Mesodermal cell (in vitro differentiated cells): ENCODE measurements around the gene GALNT8.

ENCODE experiments used
- H3K27ac ChIP-seq: 2 replicates; pipeline ENCODE4 v1.7.0; 2013; ENCODE audit warnings: mild to moderate bottlenecking, low read depth, low read length, moderate library complexity; ENCODE audit not compliant: severe bottlenecking
- H3K36me3 ChIP-seq: 2 replicates; pipeline ENCODE4 v1.7.1; 2013; ENCODE audit warnings: mild to moderate bottlenecking, low read length, moderate library complexity; ENCODE audit not compliant: control insufficient read depth, insufficient read depth
- H3K4me1 ChIP-seq: one replicate; pipeline ENCODE4 v1.7.1; 2013; ENCODE audit warnings: mild to moderate bottlenecking, low read length; ENCODE audit not compliant: insufficient read depth, control insufficient read depth, poor library complexity, severe bottlenecking
- H3K4me3 ChIP-seq: 2 replicates; pipeline ENCODE4 v1.7.0; 2013; ENCODE audit warnings: low read length, control low read depth, mild to moderate bottlenecking; ENCODE audit not compliant: insufficient read depth, poor library complexity, severe bottlenecking; ENCODE audit errors: extremely low read depth
- H3K9me3 ChIP-seq: 2 replicates; pipeline ENCODE4 v1.7.1; 2013; ENCODE audit warnings: mild to moderate bottlenecking, low read length, moderate library complexity; ENCODE audit not compliant: control insufficient read depth
- WGBS, 2 experiments: methylation state at CpG; one replicate each; pipeline ENCODE4 v1.1.5; 2013; ENCODE audit warnings: missing lambda C conversion rate in 2 of 2; ENCODE audit not compliant: insufficient coverage in 2 of 2; 5-methylcytosine and 5-hydroxymethylcytosine counted together

GALNT8 gene

DNA sequence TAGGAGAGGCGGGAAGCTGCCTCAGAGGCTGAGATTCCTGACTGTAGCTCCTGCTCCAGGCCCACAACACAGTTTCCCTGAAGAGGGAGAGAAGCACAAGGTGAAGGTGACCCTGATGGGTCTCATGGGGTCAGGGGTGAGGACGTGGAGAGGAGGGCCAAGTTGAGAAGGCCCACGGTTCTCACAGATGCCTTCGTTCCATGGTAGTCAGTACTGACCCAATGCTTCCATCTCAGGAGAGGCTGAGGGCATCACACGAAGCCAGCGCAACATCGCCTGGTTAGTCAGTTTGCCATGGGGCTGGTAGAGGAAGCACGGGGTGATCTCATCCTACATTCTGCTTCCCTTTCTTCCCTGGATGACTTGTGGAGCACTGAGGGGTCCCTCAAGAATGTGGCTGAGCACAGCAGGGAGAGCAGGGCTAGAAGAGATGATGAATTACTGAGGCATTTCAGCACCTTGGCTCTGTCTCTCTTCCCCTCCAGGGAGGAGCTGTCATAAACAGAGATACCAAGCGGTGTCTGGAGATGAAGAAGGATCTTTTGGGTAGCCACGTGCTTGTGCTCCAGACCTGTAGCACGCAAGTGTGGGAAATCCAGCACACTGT, 51.9 kb downstream of the GALNT8 start:
- 82 to 87% methylated on average over 8 to 10 of the region's 11 CpGs for WGBS, 2 experiments
- no peaks in the 10 kb centered on the region for H3K9me3 ChIP-seq
- H3K36me3 ChIP-seq: no peaks in the 10 kb centered on the region
- no peak overlapping the region for H3K27ac ChIP-seq
- H3K4me3 ChIP-seq: no peak overlapping the region
- H3K4me1 ChIP-seq: peaks cover 10% of the 10 kb centered on the region

DNA sequence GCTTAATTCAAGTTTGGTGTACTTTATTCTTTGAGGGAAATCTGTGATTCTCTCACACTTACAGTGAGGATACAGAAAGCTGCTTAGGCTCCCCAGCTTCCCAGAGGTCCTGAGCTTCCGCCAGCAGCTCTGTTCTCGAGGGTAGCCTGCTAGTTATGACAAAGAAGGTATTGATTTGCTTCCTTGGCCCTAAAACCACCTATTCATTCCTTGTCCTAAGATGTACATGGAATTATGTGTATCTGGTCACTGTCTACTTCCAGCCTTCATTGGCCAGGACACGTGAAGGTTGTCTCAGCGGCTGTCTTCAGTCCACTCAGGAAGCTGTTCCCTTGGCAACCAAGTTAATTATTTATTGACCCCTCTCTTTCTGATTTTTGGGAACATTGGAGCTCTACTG, 55.7 kb downstream of the GALNT8 start:
- WGBS, 2 experiments: 100% methylated on average over 2 of the region's 4 CpGs; no CpG with 5 or more reads in 1 of the 2 experiments
- Histone ChIP-seq H3K9me3 (no peaks in the 10 kb centered on the region), H3K36me3 (no peaks in the 10 kb centered on the region), H3K4me3 (no peak overlapping the region), H3K27ac (no peak overlapping the region), H3K4me1 (peaks cover 10% of the 10 kb centered on the region)

DNA sequence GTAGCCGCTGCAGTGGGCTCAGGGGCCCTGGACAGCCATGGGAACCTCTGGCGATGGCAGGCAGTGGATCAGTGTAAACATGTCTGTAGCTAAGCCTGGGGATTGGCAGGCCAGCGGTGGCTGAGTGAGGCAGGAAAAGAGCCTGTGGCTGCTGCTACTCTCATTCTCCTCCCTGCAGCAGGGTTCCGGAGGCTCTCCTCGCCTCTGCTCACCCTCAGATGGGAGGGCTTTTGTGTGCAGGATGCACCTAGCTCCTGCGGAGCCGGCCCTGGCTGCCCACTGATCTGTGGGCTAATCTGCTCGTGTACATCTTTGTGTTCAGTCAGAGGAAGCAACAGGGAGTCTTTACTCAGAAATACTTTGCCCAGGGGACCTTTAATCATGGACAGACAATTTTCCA, 59.5 kb downstream of the GALNT8 start:
- no peaks in the 10 kb centered on the region for H3K36me3 ChIP-seq
- WGBS, 2 experiments: 88 to 96% methylated on average over 6 to 7 of the region's 8 CpGs
- no peak overlapping the region for H3K27ac ChIP-seq
- no peak overlapping the region for H3K4me3 ChIP-seq
- H3K4me1 ChIP-seq: no peaks in the 10 kb centered on the region
- no peaks in the 10 kb centered on the region for H3K9me3 ChIP-seq

DNA sequence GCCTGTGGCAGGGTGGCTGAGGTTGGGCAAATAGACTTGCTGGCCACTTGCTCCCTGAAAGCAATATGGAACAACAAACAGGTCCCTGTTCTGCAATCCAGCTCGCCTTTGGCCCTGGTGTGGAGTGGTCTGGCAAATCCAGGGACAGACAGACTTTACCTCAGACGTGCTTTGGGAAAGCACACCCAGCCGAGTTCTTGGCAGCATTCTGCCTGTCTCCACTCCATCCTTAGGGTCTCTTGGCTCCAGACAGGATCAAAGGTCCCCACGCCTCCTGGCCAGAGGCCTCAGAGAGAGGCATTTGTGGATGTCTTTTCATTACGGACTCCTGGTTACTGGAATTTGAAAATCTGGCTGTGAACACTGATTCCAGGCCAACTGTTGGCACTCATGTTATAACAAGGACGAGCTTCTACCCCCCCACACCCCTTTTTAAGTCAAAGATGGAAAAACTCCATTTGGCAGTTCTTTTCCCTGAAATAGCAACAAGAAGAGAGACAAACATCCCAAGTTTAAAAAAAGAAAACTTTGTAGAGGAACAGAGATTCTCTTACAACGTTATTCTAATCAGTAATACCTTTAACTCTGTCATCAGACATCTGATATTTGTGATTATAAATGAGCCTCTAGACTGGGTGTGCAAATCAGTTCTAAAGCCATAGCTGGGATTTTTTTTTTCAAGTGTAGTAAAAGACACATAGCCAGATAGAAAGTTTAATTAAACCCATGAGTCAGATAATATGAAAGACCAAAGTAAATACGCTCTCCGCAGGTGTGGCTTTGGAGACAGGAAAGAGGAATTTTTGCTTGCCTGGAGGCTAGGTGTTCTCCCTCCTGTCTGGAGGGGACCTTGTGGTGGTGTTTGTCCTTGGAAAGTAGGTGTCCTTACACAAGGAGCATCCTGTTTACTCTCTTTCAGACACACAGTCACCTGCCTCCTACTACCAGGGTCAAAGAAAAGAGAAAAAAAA, 60.7 kb downstream of the GALNT8 start:
- H3K27ac ChIP-seq: no peak overlapping the region
- WGBS, 2 experiments: 84 to 93% methylated on average over 5 to 6 of the region's 9 CpGs
- no peaks in the 10 kb centered on the region for H3K9me3 ChIP-seq
- H3K4me3 ChIP-seq: no peak overlapping the region
- no peaks in the 10 kb centered on the region for H3K4me1 ChIP-seq
- no peaks in the 10 kb centered on the region for H3K36me3 ChIP-seq

DNA sequence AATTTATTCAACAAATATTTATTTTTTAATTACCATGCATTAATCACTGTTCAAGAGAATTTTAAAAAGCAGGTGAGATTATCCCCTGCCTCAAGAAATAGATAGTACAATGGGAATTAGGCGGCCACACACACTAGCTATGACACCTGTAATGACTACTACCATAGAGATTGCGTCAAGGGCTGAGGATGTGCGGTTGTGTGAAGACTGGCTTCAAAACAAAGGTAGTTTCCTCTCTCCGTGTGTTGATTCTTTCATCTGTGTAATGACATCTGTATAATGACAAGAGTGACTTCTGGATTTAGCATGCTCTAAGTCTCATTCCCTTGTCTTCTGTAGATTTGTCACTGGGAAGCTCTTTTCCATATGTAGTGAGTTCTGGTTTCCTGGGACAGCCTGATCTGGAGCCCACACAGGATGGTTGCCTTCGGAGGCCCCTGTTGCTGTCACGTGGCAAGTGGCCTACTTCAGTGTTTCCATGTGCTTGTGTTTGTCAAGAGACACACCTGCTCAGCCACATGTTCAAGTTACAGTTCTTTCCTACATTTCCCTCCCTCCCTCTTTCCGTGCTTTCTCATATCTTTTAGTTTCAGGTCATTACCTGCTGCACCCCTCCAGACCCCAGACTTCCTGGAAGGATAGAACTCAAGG, 64.3 kb downstream of the GALNT8 start:
- no peaks in the 10 kb centered on the region for H3K9me3 ChIP-seq
- no peak overlapping the region for H3K27ac ChIP-seq
- H3K4me1 ChIP-seq: no peaks in the 10 kb centered on the region
- H3K4me3 ChIP-seq: no peak overlapping the region
- H3K36me3 ChIP-seq: no peaks in the 10 kb centered on the region
- 88 to 92% methylated on average over 7 of the region's 7 CpGs for WGBS, 2 experiments

DNA sequence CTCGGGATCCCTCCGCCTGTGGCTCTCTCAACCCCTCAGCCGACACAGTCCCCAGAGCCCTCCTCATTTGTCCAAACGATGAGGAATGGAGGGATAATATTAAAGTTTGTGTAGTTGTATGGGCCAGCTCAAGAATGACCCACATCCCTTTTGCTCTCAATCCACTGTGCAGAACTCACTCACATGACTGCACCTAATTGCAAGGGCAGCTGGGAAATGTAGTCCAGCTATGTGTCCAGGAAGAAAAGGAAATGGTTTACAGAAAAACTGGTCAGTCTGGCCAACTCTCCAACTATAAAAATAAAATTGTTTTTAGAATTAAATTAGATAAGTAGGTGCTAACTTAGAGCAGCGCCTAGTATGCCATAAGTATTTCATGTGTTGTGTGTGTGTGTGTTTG, 66.6 kb downstream of the GALNT8 start:
- WGBS, 2 experiments: 75 to 85% methylated on average over 1 to 3 of the region's 5 CpGs

DNA sequence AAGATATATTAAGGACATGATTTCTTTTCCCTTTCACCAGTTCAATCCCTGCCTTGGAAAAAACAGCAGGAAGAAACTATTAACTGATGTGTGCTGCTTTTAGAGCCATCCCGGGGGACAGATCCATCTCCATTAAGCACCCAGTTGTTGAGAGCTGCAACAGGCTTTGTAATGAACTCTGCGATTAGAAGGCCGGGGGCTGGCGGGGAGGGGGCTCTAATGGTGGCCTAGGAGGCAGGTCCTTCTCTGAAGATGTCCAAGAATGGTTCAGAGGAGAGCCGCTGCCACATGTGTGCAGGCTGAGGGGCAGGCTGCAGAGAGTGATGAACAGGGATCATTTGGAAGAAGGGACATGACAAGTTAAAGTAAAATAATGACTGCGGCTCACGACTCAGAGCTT, 67.8 kb downstream of the GALNT8 start:
- Histone ChIP-seq H3K9me3 (peaks cover 11% of the 10 kb centered on the region), H3K27ac (no peak overlapping the region), H3K4me3 (no peak overlapping the region), H3K4me1 (no peaks in the 10 kb centered on the region), H3K36me3 (no peaks in the 10 kb centered on the region)
- 90 to 100% methylated on average over 4 to 7 of the region's 7 CpGs for WGBS, 2 experiments

More for the DNA sequence above, 66.6 kb downstream of the GALNT8 start:
- H3K9me3 ChIP-seq: peaks cover 3% of the 10 kb centered on the region
- H3K4me1 ChIP-seq: no peaks in the 10 kb centered on the region
- H3K4me3 ChIP-seq: no peak overlapping the region
- H3K27ac ChIP-seq: no peak overlapping the region
- no peaks in the 10 kb centered on the region for H3K36me3 ChIP-seq

DNA sequence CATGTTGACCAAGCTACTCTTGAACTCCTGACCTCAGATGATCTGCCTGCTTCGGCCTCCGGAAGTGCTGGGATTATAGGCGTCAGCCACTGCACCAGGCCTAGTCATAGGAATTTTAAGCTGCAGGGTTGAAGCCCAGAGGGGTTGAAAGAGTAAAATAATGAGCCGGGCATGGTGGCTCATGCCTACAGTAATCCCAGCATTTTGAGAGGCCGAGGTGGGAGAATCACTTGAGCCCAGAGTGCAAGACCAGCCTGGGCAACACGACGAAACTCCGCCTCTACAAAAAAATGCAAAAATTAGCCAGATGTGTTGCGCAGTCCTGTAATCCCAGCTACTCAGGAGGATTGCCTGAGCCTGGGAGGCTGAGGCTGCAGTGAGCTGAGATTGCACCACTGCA, 69.6 kb downstream of the GALNT8 start:
- Histone ChIP-seq H3K27ac (no peak overlapping the region), H3K9me3 (peaks cover 11% of the 10 kb centered on the region), H3K36me3 (no peaks in the 10 kb centered on the region), H3K4me3 (no peak overlapping the region), H3K4me1 (no peaks in the 10 kb centered on the region)
- 95 to 97% methylated on average over 5 to 9 of the region's 9 CpGs for WGBS, 2 experiments

DNA sequence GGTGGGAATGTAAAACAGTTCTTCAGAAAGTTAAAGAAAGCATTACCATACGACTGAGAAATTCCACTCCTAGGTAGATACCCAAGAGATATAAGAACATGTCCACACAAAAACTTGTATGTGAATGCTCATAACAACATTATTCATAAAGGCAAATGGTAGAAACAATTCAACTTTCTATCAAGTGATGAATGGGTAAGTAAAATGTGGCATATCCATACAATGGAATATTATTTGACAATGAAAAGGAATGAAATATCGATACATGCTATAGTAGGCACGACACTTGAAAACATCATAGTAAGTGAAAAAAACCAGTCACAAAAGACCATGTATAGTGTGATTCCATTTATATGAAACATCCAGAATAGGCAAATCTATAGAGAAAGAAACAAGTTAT, 71.3 kb downstream of the GALNT8 start:
- Histone ChIP-seq H3K4me3 (no peak overlapping the region), H3K27ac (no peak overlapping the region), H3K9me3 (peaks cover 11% of the 10 kb centered on the region), H3K36me3 (no peaks in the 10 kb centered on the region), H3K4me1 (peaks cover 5% of the 10 kb centered on the region)
- WGBS, 2 experiments: no CpG with 5 or more reads among the region's 3 CpGs

DNA sequence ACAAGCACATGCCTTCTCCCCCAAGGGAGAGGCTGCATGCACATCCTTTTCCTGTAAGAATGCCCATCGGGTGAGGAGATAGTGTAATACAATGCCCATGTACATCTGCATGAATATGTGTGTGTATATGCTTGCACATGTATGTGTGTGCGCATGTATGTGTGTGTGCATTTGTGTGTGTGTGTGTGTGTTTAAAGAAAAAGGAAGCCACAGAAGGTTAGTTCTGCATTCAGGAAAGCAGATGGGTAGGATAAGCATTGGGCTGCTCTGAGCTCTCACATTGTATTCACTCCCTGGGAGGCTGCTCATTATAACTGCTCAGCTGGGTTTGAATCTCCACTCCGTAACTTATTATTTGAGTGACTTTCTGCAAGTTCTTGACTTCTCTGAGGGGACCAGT, 74.3 kb downstream of the GALNT8 start:
- Histone ChIP-seq H3K4me3 (no peak overlapping the region), H3K4me1 (peaks cover 14% of the 10 kb centered on the region), H3K36me3 (no peaks in the 10 kb centered on the region), H3K9me3 (peaks cover 11% of the 10 kb centered on the region), H3K27ac (no peak overlapping the region)
- WGBS, 2 experiments: 85 to 96% methylated on average over 2 of the region's 3 CpGs
